K562 (cell line): Measurements from ENCODE around the gene ARHGAP9. TPM values are rescaled to one million over a fixed set of nuclear protein-coding genes. Genes with fewer than 3 reads are reported as not detected.

ENCODE experiments used
- ADNP ChIP-seq: fragments of 200-800 bp; sonication (Bioruptor generic); IDR thresholded peaks from 2 replicates; pipeline ENCODE4 v1.6.1; 2016; ENCODE audit warnings: missing genetic modification characterization, missing compliant biosample characterization
- BRD9 ChIP-seq: fragments of 450-650 bp; IDR thresholded peaks from 2 replicates; pipeline ENCODE4 v1.6.1; 2018; ENCODE audit warnings: low read depth; ENCODE audit not compliant: partially characterized antibody
- DEAF1 ChIP-seq: fragments of 450-650 bp; formaldehyde crosslinking; IDR thresholded peaks from 2 replicates; pipeline ENCODE4 v1.4.0; 2020; ENCODE audit warnings: mild to moderate bottlenecking, moderate library complexity
- GTF2F1 ChIP-seq: IDR thresholded peaks from 2 replicates; pipeline ENCODE4 v1.6.1; 2011; ENCODE audit warnings: low read depth, low read length, improper control_type of control experiment
- KLF16 ChIP-seq: IDR thresholded peaks from 2 replicates; pipeline ENCODE4 v1.6.1; 2016; ENCODE audit warnings: antibody characterized with exemption
- MAFF ChIP-seq: IDR thresholded peaks from 2 replicates; pipeline ENCODE4 v1.6.1; 2012; ENCODE audit warnings: low read length, improper control_type of control experiment
- NR2F6 ChIP-seq: fragments of 450-650 bp; formaldehyde crosslinking; IDR thresholded peaks from 2 replicates; pipeline ENCODE4 v1.4.0; 2020; ENCODE audit warnings: mild to moderate bottlenecking
- RFX5 ChIP-seq: IDR thresholded peaks from 2 replicates; pipeline ENCODE4 v1.6.1; 2011; ENCODE audit warnings: low read depth, mild to moderate bottlenecking, improper control_type of control experiment, low read length
- SAFB ChIP-seq: fragments of 200-400 bp; formaldehyde crosslinking; IDR thresholded peaks from 2 replicates; pipeline ENCODE4 v1.6.1; 2017; ENCODE audit warnings: low read depth, low read length, borderline replicate concordance
- SMAD1 ChIP-seq: fragments of 150-350 bp; IDR thresholded peaks from 2 replicates; pipeline ENCODE4 v1.6.1; 2014; ENCODE audit warnings: low read length, low read depth; ENCODE audit not compliant: partially characterized antibody
- SUPT5H ChIP-seq: fragments of 450-650 bp; IDR thresholded peaks from 2 replicates; pipeline ENCODE4 v1.6.1; 2016
- TEAD4 ChIP-seq, 2 experiments: sonication (generic) in 1 of 2; formaldehyde crosslinking in 1 of 2; IDR thresholded peaks; 2 replicates each; pipeline versions ENCODE4 v1.6.1 to v1.8.0; 2012 to 2022; ENCODE audit warnings: borderline replicate concordance in 1 of 2, inconsistent platforms in 1 of 2, low read length in 1 of 2, mild to moderate bottlenecking in 1 of 2, missing genetic modification reagents in 1 of 2
- TSHZ1 ChIP-seq: fragments of 250-450 bp; sonication (Bioruptor Pico); IDR thresholded peaks from 2 replicates; pipeline ENCODE4 v1.4.0; 2020; ENCODE audit warnings: mild to moderate bottlenecking, moderate library complexity
- ZFP1 ChIP-seq: fragments of 450-650 bp; formaldehyde crosslinking; IDR thresholded peaks from 2 replicates; pipeline ENCODE4 v1.4.0; 2020; ENCODE audit warnings: mild to moderate bottlenecking, mixed read lengths
- ZNF436 ChIP-seq: fragments of 250-450, 450-650 bp; sonication (Bioruptor Pico); formaldehyde crosslinking; IDR thresholded peaks from 2 replicates; pipeline ENCODE4 v1.7.0; 2020; ENCODE audit warnings: mild to moderate bottlenecking
- ZNF584 ChIP-seq: fragments of 200-800 bp; sonication (Bioruptor generic); IDR thresholded peaks from 2 replicates; pipeline ENCODE4 v1.6.1; 2016; ENCODE audit warnings: low read depth, mild to moderate bottlenecking, missing genetic modification characterization, missing compliant biosample characterization
- polyA plus RNA-seq, 8 experiments: library from polyadenylated mRNA; depleted of rRNA in 4 of 8; stranded (reverse) in 5 of 8; unstranded in 3 of 8; fragments of >200 nt; fragmentation: Nextera tagmentation in 2 of 8; fragmentation: Illumina TruSeq in 1 of 8; extraction: Ambion mirVana in 2 of 8; extraction: Trizol in 1 of 8; gene quantifications; 2 replicates each; pipeline versions ENCODE4 v1.2.1 to v1.2.3, GENCODE V29; 2011 to 2014; ENCODE audit warnings: inconsistent platforms in 1 of 8, missing spikeins in 1 of 8
- total RNA-seq, 7 experiments: library from RNA; depleted of rRNA in 6 of 7; stranded (reverse); fragments of >200 nt in 6 of 7; fragmentation: Illumina TruSeq in 2 of 7; extraction: Trizol in 2 of 7; gene quantifications; 2 replicates each; pipeline versions ENCODE4 v1.2.1 to v1.2.3, GENCODE V29; 2011 to 2021; ENCODE audit warnings: low replicate concordance in 1 of 7
- TF ChIP-seq, protein P1 (sequence below), 2 experiments: IDR thresholded peaks; 2 replicates each; pipeline ENCODE4 v1.6.1; 2012; ENCODE audit warnings: improper control_type of control experiment in 2 of 2, low read depth in 2 of 2, low read length in 2 of 2, borderline replicate concordance in 1 of 2

Gene ARHGAP9
- total and polyA plus RNA-seq, 9 of the 15 experiments (the other 6 are each of a cell fraction or from before 2014, with no cell fraction given), result 1.5 to 10.2 (median 5.1) TPM

- no peak for TF ChIP-seq DEAF1 (CRISPR knock-in tag)
- TF ChIP-seq NR2F6, result no peak
- TF ChIP-seq, protein P1, sequence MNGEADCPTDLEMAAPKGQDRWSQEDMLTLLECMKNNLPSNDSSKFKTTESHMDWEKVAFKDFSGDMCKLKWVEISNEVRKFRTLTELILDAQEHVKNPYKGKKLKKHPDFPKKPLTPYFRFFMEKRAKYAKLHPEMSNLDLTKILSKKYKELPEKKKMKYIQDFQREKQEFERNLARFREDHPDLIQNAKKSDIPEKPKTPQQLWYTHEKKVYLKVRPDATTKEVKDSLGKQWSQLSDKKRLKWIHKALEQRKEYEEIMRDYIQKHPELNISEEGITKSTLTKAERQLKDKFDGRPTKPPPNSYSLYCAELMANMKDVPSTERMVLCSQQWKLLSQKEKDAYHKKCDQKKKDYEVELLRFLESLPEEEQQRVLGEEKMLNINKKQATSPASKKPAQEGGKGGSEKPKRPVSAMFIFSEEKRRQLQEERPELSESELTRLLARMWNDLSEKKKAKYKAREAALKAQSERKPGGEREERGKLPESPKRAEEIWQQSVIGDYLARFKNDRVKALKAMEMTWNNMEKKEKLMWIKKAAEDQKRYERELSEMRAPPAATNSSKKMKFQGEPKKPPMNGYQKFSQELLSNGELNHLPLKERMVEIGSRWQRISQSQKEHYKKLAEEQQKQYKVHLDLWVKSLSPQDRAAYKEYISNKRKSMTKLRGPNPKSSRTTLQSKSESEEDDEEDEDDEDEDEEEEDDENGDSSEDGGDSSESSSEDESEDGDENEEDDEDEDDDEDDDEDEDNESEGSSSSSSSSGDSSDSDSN (IDR thresholded peaks at IDR 0.05; ENCODE audit: borderline replicate concordance in 1 of 2, low read depth in 2 of 2, low read length in 2 of 2), result no peak; a peak in 1 of 4 replicates
- no peak for TF ChIP-seq SAFB
- TF ChIP-seq ZNF436 (CRISPR knock-in tag), result no peak
- no peak for TF ChIP-seq MAFF
- no peak for TF ChIP-seq RFX5
- TF ChIP-seq ZNF584 (CRISPR knock-in tag), result no peak
- no peak for TF ChIP-seq ZFP1
- TF ChIP-seq TEAD4 (IDR thresholded peaks at IDR 0.05; ENCODE audit: low read length), result no peak
- peak; percentile 97; the same call in 1 of the 2 replicates for TF ChIP-seq TEAD4 (CRISPR knock-in tag; IDR thresholded peaks at IDR 0.05; ENCODE audit: borderline replicate concordance)
- no peak; the same call in 1 of the 2 replicates for TF ChIP-seq GTF2F1
- TF ChIP-seq ADNP (tag), result no peak
- peak; percentile 46 for TF ChIP-seq SMAD1
- TF ChIP-seq TSHZ1 (CRISPR knock-in tag), result no peak
- TF ChIP-seq SUPT5H, result peak; percentile 90
- no peak for TF ChIP-seq KLF16
- no peak for TF ChIP-seq BRD9
These were observed 48.6 kb downstream of the ARHGAP9 start, which contains the start of gene R3HDM2 (continued) for GRCh38 chr12:57430931-57431566.
